Activated CD4-positive, alpha-beta T cell treated with anti-CD3 and anti-CD28 coated beads for 1 hour (primary cell): ENCODE measurements around the gene WDR74.
"Not testable (repeated sequence)": the region's sequence is repeated elsewhere in the genome, so short reads cannot be mapped to it uniquely, and the experiment has no call there.

Experiments
- DNase-seq: peaks from one replicate; pipeline ENCODE4 v3.0.0-alpha.2; 2020

Gene WDR74

DNA sequence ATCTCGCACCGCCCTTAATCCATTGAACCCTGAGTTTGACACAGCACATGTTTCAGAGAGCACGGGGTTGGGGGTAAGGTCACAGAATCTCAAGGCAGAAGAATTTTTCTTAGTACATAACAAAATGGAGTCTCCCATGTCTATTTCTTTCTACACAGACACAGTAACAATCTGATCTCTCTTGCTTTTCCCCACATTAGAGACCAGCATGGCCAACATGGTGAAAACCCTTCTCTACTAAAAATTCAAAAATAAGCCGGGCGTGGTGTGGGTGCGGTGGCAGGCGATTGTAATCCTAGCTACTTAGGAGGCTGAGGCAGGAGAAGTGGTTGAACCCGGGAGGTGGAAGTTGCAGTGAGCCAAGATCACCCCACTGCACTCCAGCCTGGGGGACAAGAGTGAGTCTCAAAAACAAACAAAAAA, 19.9 kb upstream of the WDR74 start:
- DNase-seq: not testable (repeated sequence)

DNA sequence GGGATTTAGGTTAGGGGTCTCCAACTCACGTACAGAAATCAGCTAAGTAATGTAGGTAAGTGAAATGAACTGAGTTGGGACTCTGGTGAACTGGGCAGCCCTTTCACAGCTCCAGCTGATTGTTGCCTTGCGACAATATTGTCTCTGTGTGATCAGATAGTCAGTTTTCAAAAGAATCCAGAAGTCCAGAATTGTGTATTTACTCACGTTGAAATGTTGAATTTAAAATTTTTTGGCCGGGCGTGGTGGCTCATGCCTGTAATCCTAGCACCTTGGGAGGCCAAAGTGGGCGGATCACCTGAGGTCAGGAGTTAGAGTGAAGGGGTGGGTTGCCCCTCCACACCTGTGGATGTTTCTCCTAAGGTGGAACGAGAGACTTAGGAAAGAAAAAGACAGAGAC, 18.8 kb upstream of the WDR74 start:
- no peak for DNase-seq

DNA sequence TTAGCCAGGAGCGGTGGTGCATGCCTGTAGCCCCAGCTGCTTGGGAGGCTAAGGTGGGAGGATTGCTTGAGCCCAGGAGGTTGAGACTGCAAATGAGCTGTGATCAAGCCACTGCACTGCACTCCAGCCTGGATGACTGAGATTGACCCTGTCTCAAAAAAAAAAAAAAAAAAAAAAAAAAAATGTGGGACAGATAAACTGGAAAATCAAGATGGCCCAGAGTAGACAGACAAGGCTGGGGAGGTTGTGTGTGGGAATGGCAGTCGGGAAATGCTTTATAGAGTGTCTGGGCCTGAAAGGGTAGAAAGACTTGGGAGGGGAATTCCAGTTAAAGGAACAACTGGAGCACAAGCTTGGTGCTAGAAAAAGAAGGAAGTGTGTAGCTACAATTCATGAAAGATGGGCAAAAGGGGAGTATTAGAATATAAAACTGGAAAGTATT, 18.2 kb upstream of the WDR74 start:
- no peak for DNase-seq

DNA sequence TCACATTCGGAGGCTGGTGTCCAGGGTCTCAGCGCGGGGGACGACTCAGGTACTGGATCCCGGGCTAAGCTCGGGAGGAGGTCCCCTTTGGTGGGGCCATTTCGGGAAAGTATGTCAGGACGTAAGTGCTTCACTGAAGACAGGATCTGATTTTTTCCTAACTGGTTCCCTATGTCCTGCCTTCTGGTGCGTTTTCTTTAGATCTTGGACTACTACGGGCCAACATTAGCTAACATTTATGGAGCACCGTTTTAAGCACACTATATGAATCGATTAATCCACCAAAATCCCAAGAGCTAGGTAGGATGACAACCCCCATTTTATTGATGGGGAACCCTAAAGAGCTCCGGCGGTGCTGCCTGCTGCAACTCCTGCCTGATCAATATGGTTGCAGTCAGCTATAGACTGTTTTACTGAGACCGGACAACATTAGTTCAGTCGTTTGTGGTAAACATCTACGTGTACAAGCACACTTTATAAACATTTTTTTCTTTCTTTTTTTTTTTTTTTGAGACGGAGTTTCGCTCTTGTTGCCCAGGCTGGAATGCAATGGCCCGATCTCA, 17.0 kb upstream of the WDR74 start:
- DNase-seq: no peak

DNA sequence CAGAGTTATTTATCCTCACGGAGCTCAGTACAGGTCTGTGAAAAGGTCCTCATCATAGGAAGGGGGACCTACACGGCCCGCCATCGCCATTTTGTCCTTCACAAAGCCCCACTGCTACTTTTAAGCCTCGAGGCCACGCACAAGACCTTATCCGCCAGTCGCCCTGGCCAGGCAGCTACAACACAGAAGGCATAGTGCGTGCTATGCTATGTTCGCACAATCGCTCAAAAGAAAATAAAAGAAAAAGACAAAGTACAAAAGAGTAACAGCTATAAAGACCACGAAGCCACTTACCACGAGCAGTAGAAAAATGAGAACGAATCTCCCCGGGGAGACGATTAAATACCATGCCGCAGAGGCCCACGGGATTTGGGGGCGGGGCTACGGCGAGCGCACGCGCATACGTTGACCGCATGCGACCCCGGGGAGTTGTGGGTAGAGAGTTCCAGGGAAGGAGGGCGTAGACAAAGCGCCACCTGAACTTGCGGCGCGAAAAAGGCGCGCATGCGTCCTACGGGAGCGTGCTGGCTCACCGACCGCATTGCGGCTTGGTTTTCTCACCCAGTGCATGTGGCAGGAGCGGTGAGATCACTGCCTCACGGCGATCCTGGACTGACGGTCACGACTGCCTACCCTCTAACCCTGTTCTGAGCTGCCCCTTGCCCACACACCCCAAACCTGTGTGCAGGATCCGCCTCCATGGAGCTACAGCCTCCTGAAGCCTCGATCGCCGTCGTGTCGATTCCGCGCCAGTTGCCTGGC, 16.4 kb upstream of the WDR74 start:
- DNase-seq: peak; percentile 98

DNA sequence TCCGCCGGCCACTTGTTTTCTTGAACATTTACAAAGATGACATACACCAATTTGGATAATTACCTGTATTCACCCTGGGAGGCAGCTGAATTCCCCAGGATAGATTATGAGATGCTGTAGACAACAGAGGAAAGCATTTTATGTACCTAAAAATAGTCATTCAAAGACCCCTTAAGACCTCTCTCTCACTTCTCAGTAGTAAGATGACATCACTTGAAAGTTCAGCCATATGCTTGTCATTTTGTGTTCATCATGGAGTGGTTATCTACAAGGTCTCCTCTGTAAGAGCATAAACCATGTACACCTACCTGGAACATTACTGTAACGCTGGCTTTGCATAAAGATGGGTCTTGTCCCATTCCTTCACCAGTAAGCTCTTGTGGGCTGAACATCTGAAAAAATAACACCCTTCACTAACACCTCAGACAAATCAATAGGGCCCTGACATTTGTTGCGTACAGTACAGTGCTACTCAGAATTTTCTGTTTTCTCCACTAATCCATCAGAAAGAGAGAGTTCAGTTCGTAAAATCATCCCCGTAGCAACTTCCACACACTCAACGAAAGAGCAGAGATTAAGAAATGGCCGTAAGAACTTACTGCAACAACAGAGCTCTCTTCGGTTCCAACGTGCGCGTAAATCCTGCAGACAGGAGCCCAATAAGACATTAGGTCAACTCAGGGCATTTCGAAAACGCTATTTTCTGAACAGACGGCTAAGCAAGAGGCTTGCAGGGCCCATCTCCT, 15.6 kb upstream of the WDR74 start:
- no peak for DNase-seq

DNA sequence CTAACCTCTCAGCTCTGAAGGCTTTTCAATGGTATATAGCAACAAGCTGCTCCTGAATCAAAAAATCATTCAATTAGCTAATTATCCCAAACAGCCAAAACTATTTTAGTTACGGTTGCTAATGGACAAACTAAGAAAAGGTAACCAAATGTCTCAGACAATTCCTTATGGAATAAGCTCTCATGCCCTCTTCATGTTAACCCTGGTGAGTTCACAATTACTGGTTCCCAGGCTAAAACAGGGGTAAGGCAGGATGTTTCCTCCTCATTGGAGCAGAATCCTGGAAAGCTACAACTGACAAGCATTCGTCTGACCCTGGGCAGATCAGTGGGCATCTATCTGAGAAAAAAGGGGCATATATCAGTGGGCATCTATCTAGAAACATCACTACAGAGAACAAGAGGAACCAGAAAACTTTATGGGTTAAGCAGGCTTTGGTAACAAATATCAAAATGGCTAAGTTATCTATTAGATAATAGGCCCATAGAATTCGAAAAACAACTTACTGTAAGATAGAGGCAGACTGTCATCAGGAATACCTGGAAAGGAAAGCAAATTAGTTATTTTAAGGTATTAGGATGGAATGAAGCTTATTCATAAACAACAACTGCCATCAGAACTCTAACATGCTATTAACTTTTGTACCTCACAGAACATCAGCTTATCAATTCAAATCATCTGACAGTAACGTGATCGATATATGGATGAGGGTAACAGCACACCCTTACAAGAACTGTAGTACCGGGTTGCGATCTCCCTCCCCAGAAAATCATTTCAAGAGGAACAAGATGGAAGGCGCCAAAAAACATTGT, 14.8 kb upstream of the WDR74 start:
- DNase-seq: no peak

DNA sequence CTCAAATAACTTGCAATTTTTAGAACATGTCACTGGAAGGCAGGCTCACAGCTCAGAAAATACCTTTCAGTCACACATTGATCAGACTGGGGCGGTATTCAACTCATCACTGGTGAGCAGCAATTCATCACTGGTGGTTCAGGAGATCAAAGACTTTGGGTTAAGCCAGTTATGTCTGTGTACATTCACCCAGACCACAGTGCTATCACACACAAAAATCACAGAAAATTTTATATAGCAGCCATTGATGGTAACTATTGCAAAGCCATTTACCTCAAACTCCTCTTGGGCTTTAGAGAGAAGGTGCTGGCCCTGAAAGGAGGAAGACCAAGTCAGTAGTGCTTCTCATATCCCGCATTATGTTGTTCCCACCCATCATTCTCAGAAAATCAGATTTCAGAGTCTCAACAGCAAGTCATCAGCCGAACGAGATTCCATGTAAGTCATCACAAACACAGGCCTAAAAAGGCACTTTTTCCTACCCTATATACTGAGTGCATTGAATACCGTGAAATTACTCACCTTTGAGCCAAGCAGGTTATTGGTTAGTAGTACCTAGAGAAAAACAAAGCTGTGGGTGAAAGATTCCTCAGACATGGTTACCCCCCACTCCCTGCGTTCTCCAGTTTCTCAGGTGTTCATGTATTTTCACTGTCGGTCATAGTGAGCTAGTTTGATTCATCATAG, 14.0 kb upstream of the WDR74 start:
- DNase-seq: no peak

DNA sequence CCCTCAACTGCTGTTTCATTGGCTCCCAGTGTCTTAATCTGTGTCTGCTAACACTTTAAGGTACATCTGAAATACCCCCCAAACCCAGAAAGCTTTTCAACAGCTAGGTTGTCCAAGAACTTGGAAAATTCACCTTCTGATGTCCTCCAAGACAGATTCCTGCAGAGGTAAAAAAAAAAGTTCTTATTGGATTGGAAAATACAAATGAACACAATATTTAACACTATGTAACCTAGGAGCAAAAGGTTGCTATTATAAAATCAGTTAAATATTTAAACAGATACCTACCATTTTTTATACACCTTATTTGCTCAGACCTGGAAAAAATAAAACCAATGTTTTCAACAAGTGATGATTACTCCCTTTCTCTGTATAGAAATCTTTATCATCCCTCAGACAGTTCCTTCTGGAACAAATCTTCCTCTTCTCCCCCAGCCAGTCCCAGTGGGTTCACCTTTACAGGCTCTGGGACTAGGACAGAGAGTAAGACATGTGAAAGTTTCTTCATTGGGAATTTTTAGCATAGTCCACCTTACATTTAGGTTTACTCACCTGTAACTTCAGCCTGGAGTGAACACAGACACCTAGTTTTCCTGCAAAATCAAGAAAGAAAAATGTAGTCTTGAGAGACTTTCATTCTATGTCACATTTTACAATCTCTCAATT, 13.3 kb upstream of the WDR74 start:
- DNase-seq: no peak

DNA sequence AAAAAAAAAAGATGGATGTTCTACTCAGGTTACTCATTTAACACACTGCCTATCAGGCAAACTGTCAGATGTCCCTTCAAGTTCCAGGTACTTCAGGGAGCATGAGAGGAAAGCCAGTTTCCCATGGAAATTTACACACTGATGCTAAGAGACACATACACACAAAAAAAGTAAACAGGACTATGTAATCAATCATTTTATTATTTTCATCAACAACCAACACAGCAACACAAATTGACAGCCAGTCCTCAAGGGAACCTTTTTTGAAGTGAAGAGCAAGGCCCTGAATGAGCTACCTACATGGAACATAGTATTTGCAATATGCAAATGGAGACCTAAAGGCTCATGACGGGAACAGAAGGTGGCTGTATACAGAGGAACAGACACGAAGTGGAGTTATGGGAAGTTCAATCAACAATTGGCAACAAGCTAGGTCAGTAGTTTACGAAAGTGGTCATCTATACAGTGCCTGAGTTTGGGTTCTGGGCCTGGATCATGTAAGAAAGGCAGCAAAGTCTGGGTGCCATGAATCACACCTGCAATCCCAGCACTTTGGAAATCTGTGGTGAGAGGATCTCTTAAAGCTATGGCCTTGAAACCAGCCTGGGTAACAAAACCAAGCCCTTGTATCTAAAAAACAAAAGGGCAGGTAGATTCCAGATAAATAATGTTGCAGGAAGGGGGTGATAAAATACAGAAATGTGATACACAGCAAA, 12.6 kb upstream of the WDR74 start:
- DNase-seq: no peak

DNA sequence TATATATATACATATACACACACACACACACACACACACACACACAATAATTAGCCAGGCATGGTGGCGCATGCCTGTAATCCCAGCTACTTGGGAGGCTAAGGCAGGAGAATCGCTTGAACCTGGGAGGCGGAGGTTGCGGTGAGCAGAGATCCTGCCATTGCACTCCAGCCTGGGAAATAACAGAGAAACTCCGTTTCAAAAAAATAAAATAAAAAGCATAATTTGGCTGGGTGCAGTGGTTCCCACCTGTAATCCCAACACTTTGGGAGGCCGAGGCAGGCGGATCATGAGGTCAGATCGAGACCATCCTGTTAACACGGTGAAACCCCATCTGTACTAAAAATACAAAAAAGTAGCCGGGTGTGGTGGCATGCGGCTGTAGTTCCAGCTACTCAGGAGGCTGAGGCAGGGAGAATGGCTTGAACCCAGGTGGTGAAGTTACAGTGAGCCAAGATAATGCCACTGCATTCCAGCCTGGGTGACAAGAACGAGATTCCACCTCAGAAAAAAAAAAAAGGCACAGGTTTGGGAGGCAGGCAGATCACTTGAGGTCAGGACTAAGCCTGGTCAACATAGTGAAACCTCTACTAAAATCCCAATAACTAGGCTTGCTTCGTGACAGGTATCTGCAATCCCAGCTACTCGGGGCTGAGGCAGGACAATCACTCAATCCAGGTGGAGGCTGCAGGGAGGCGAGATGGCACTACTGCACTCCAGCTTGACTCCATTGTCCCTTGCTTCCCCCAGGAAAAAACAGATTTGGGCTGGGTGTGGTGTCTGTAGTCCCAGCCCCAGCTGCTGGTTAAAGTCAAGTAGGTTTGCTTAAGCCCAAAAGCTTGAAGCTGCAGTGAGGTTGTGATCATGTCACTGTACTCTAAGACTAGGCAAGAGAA, 11.8 kb upstream of the WDR74 start:
- no peak for DNase-seq

DNA sequence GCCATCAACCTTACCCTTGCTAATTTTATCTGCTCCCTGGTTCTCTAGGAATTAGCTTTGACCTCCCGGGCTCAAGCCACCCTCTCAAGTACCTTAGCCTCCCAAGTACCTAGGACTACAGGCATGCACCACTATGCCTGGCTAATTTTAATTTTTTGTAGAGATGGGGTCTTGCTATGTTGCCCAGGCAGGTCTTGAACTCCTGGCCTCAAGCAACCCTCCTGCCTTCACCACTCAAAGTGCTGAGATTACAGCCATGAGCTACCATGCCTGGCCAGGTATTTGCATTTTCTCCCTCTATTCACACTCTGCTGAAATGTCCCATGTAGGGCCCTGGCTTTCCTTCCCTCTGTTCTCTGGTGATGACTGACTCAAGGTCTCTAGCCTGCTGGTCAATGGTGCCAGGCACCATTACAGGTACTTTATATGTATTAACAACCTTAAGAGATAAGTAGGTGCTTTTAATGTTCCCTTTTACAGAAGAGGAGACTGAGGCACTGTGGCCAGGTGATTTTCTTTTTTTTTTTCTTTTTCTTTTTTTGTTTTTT, 8.5 kb upstream of the WDR74 start:
- DNase-seq: no peak

DNA sequence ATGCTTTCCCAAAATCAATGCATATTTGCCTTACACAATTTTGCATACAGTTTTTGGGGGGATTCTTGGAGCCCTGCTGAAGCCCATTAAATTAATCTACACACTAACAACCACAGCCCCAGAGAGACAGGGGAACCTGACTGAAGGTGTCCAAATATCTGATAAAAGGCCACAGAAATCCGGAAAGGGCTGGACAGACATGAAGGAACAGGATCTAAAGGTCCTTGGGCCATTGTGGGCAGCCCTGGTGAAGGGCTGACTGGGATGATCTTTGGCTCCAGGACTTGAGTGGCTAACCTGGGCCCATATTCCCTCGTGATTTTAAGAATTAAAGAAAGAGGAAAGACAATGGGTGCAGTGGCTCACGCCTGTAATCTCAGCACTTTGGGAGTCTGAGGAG, 6.8 kb upstream of the WDR74 start:
- DNase-seq: no peak

DNA sequence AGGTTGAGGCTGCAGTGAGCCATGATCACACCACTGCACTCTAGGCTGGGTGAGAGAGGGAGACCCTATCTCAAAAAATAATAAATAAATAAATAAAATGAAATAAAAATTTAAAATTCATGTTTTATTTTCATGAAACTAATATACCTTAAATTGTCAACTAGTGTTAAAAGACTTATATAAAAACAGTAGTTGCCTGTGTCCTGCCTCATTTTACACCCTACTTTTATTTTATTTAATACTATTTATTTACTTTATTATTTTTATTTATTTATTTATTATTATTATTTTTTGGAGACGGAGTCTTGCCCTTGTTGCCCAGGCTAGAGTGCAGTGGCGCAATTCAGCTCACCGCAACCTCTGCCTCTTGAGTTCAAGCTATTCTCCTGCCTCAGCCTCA, 4.8 kb upstream of the WDR74 start:
- DNase-seq: no peak

DNA sequence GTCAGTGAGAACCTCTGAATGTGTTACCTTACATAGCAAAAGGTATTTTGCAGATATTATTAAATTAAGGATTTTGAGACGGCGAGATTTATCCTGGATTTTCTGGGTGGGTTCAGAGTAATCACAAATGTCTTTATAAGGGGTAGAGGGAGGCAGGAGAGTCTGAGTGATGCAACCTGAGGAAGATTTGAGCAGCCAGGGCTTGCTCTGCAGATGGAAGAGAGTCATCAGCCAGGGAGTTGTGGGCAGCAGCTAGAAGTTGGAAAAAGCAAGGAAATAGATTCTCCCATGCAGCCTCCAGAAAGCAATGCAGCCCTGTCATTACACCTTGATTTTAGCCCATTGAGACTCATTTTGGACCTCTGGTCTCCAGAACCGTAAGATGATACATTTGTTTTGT, 4.1 kb upstream of the WDR74 start:
- no peak for DNase-seq

DNA sequence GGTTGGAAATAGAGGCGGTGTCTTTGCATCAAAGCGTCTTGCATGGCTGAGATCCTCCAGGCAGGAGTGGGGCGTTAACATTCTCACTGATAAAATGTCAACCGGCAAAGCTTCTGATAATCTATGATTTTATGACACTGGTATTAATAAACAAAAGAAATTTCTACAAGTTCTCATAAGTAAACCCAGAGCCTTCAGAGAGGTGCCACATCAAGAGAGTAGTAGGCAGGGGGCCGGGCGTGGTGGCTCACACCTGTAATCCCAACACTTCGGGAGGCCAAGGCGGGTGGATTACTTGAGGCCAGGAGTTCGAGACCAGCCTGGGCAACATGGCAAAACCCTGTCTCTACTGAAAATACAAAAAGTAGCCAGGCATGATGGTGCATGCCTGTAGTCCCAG, 3.5 kb upstream of the WDR74 start:
- DNase-seq: not testable (repeated sequence)

DNA sequence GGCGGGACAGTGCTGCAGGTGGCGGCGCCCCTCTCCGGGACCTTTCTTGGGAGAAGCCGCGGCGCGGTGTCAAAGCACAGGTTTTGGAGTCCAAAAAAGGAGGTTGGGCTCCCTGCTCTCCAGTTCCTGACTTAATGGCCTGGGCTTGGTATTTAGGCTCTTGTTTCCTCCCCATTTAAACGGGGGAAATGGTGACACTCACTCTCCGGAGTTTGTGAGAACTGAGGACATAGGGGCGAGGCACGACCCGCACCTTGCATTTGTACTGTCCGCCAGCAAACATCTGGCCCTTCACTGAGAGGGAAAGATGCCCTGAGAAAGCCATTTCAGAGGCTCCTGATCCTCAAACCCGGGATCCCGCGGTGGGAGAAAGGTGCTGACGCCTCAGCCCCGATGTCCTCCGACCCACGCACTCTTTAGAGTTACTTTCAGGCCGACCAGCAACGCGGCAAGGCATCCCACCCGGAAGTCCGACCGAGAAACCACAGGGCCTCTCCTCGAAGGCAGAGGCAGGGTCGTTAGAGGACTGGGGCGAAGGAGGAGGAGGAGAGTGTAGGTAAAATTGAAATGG, 2.9 kb upstream of the WDR74 start:
- DNase-seq: peak; percentile 17

DNA sequence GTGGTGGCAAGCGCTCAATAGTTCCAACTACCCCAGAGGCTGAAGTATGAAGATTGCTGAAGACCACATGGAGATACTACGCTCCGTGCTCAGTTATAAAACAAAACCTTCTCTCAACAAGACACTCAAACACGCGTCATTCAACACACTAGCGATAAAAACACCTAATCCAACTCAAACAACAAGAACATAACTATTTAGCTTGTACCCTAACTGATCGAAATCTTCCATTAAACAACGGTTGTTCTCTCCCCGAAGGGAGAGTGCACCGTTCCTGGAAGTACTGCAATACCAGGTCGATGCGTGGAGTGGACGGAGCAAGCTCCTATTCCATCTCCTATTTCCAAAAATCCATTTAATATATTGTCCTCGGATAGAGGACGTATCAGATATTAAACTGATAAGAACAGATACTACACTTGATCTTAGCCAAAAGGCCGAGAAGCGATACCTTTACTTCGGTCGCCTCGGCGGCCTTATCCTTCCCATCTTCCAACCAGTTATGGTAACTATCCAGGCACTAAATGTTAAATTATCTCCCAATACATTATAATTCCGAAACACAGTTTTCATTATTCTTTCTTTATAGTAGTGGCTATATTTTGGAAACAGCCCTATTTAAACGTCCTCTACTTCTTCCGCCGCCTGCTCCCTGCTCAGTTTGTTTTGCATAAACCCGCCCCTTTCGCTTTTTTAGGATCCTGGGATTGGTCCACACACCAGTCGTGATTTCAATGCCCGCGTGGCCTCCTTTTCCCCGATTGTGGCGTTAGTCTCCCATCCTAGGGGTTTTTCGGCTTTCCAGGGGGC, 2.2 kb upstream of the WDR74 start:
- DNase-seq: peak; percentile 77
